ENCODE measurements around the gene CGNL1. TPM values are rescaled to one million over a fixed set of nuclear protein-coding genes. Genes with fewer than 3 reads are reported as not detected.
A peak's percentile ranks its signal among the peaks of the same experiment; 100 is the strongest.

CGNL1 gene
- total RNA-seq, 1 experiment from 2014 or later = 34.6 TPM

DNA sequence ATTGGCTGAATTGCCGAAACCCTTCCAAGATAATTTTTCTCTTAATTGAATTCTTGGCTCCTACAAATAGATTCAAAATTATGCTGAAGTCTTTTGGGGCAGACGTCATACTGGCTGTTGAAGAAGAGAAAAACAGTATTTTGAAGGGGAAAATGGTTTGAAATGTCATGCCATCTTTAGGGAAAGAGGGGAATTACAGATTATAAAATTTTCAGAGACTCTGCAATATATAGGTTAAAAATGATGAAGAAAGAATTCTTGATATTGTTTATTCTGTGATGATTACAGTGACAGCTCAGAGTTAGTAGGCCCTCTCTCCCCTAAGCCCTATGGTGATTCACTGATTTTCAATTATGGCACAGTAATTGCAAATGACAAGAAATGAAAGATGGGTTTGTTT is 86.1 kb downstream of the CGNL1 start:
- H3K27me3 Mint-ChIP-seq (ENCODE audit: low read depth) = no peaks in the 10 kb centered on the region
- Histone ChIP-seq H3K14ac (ENCODE audit: insufficient read depth, low read length) (no peak overlapping the region), H4K20me1 (ENCODE audit: control insufficient read depth, insufficient read depth, insufficient read length) (no peaks in the 10 kb centered on the region), H3K23me2 (ENCODE audit: insufficient read length, low read depth, low read length, poor library complexity, severe bottlenecking) (no peaks in the 10 kb centered on the region), H2BK120ac (ENCODE audit: low read depth, low read length, poor library complexity, severe bottlenecking) (no peak overlapping the region), H2AK5ac (ENCODE audit: insufficient read length, low read length) (no peak overlapping the region), H3K9ac (ENCODE audit: extremely low read depth, insufficient read length, low read length) (no peak overlapping the region), H3K4me2 (ENCODE audit: insufficient read depth, insufficient read length, low read length) (no peak overlapping the region), H4K5ac (ENCODE audit: insufficient read length, low read depth, low read length) (no peak overlapping the region), H3K9me3 (ENCODE audit: control insufficient read depth, low read depth, low read length) (no peaks in the 10 kb centered on the region), H2BK5ac (ENCODE audit: insufficient read length, low read length) (no peak overlapping the region), H2AFZ (ENCODE audit: low read length) (no peak overlapping the region), H3K27me3 (ENCODE audit: insufficient read depth, low read length) (no peaks in the 10 kb centered on the region), H3K56ac (ENCODE audit: insufficient read length, low read depth, low read length) (no peak overlapping the region), H2BK15ac (ENCODE audit: low read depth, low read length) (no peak overlapping the region), H3K23ac (ENCODE audit: insufficient read length, low read depth, low read length) (no peak overlapping the region), H4K91ac (ENCODE audit: insufficient read length, low read depth, low read length) (no peak overlapping the region), H3K18ac (ENCODE audit: insufficient read length, low read depth, low read length) (no peak overlapping the region), H3K79me2 (ENCODE audit: insufficient read depth, low read length) (no peaks in the 10 kb centered on the region), H3K4me1 (ENCODE audit: insufficient read depth, low read length) (no peaks in the 10 kb centered on the region), H2BK20ac (ENCODE audit: low read depth, low read length, poor library complexity, severe bottlenecking) (no peak overlapping the region), H3K4ac (ENCODE audit: low read depth, low read length) (no peak overlapping the region), H4K8ac (replicated peaks; ENCODE audit: insufficient read length, low read depth, low read length) (no peak overlapping the region), H3K27ac (ENCODE audit: insufficient read length, low read depth, low read length) (no peak overlapping the region), H3K79me1 (ENCODE audit: insufficient read depth, low read depth, low read length, poor library complexity, severe bottlenecking) (no peaks in the 10 kb centered on the region), H2BK12ac (ENCODE audit: insufficient read length, low read depth, low read length) (no peak overlapping the region), H3T11ph (ENCODE audit: low read length) (no peak overlapping the region)
- no peaks in the 10 kb centered on the region for H3K4me1 Mint-ChIP-seq
- H3K36me3 Mint-ChIP-seq (ENCODE audit: insufficient read depth in 1 of 3, low read depth in 3 of 3) = peaks cover under 1 to 23% (median under 1%) of the 10 kb centered on the region in 3 experiments; a peak in 5 of 7 replicates
- TF ChIP-seq, protein P1, sequence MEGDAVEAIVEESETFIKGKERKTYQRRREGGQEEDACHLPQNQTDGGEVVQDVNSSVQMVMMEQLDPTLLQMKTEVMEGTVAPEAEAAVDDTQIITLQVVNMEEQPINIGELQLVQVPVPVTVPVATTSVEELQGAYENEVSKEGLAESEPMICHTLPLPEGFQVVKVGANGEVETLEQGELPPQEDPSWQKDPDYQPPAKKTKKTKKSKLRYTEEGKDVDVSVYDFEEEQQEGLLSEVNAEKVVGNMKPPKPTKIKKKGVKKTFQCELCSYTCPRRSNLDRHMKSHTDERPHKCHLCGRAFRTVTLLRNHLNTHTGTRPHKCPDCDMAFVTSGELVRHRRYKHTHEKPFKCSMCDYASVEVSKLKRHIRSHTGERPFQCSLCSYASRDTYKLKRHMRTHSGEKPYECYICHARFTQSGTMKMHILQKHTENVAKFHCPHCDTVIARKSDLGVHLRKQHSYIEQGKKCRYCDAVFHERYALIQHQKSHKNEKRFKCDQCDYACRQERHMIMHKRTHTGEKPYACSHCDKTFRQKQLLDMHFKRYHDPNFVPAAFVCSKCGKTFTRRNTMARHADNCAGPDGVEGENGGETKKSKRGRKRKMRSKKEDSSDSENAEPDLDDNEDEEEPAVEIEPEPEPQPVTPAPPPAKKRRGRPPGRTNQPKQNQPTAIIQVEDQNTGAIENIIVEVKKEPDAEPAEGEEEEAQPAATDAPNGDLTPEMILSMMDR (conservative IDR thresholded peaks at IDR 0.05) = peak; percentile 30; the same call in 2 of the 3 replicates
- no peak overlapping the region for H3K27ac Mint-ChIP-seq
- no peak overlapping the region for H3K4me3 Mint-ChIP-seq
- no CpG with 5 or more reads among the region's 2 CpGs for WGBS (ENCODE audit: extremely low coverage, insufficient read length, low lambda C conversion rate)
- no peaks in the 10 kb centered on the region for H3K9me3 Mint-ChIP-seq
- DNase-seq = no peak
